ENCODE results near the gene LHFPL2.

The LHFPL2 gene

GRCh38 chr5:78613151-78613533 is 35.4 kb downstream of the LHFPL2 start:
- no peak for DNase-seq

DNA sequence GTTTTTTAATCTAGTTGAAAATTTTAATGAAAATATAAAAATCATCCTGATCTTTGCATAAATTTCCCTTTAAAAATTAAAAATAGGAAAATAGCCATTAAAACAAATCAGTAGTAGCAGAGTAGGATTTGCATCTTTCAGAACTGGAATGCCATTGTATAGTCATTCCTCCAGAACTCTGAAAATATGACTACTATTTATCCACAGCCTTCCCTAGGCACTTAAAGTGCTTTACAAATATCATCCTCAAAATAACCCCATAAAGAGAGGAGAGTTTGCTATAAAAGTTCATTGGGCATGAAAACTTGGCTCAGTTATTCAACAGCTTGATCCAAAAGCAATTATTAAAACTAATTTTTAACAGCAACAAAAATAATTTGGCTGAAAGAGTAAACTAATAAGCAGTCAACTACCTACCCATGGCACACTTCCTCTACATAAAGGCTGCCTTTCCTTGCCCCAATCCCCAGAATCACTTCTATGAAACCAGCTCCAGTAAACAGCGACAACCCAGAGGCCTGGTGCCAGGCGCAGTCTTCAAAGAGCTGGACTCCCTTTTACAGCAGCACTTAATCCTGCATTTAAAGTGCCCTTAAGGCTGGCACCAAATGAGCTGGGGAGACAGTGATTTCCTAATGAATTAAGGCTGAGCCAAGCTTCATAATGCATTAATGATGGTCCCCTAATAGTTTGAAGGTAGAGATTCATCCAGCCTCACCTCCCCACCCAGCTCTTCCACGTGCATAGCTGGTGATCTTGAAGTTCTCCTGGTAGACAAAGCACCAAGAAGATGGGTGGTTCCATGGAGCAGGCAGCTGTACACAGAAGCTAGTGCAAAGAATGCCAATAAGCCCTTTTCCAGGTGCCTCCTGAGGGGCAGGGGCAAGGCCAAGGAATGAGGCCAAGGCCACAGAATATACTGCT is 36.1 kb downstream of the LHFPL2 start:
- DNase-seq, result no peak

GRCh38 chr5:78611126-78611605 is 37.4 kb downstream of the LHFPL2 start:
- DNase-seq, result no peak

- DNase-seq, result no peak
These were observed 37.9 kb downstream of the LHFPL2 start for GRCh38 chr5:78610636-78611035.

DNA sequence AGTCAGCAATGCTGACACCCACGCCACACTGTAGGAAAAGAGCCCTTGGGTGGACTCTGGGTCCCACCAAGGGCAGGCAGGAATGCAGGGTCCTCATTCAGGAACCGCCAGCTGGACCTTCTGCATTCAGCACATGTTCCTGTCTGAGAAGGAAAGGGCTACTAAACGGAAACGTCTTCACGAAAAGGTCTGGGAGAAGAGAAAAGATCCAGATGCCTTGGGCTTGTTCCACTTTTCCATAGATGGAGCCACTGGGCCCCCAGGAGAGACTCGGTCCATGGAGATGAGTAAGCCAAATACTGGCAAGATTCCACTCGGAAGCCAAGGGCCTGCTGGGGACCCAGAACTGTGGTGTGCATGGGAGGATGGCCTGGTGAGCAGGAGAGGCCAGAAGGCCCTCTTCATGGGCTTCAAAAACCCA is 38.4 kb downstream of the LHFPL2 start:
- DNase-seq, result no peak

DNA sequence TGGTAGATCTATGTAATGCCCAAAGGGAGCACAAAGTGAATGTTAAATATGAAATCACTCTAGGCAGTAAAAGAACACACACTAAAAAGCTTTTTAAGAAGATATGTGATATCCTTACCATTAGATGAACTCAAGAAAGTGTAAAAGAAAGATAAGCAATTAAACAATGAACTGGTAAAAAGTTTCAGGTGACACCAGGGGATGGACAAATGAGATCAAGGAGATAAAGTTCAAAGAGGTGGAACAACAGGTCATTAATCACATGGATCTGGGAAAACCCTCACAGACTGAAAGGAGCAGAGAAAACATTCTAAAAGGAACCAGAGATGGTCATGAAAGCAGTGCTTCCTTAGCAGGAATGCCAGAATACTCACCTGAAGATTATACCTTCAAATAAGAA is 40.7 kb downstream of the LHFPL2 start:
- DNase-seq, result no peak

DNA sequence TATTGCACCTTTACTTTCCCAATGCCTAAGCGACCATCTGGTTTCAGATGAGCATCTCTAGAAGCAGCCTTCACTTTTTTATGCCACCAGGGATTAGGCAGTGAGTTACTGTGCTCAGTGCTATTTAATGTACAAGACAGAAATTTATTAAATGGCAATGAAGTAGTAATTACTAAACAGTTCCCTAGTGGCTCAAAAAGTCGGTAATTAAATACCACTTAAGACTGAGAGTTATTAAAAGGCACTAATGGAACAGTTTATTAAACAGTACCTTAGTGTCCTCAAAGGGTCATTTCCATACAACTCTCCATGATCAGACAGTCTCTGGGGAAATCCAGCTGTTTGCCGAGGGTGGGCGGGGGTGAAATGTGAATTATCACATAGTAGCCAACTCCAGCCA is 42.3 kb downstream of the LHFPL2 start:
- no peak for DNase-seq

GRCh38 chr5:78605611-78606010 is 43.0 kb downstream of the LHFPL2 start:
- no peak for DNase-seq

DNA sequence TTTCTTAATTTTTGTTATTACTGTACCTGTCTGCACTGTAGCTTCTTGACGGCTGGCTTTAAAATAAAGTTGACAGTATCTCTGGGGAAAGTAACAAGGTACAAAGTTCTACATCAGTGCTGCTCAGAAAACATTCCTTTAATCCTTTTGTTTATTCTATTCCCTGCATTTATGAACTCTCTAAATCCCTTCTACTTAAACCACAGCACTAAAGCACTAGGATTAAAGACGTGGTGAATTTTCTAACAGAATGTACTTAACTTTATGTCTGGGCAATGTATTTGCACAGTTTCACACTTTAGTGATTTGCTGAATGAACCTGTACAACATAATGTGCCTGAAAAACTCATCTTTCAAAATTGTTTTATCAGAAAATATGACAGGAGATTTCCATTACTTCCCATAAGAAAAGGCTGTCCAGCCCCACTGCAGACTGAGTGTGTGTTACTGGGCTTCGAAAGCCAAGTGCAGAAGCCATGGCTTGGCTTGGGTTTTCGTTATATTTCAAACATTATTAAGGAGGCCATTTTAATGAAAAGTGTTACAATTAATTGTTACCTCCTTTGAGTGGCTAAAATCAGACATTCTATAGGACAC is 43.8 kb downstream of the LHFPL2 start:
- no peak for DNase-seq

- no peak for DNase-seq
These were observed 44.9 kb downstream of the LHFPL2 start for GRCh38 chr5:78603636-78604175.

DNA sequence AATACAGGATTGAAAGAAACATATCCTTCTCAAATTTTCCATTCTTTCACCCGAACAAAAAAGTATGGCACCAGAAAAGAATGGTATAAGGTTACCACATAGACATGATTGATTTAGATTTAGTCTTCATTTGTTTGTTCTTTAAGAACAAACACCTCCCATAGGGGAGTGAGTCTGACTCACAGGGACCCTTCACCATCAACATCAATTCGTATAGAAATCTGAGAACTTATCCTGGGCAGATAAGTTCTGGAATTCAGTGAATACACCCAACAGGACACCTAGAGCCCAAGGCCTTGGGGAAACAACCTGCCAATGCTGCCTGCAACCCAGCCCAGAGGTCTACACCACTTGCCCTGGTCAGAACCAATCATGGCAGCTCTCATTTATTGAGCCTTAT is 46.2 kb downstream of the LHFPL2 start:
- no peak for DNase-seq

- DNase-seq, result no peak
These were observed 46.8 kb downstream of the LHFPL2 start for GRCh38 chr5:78601559-78602314.

- DNase-seq, result no peak
These were observed 47.7 kb downstream of the LHFPL2 start for GRCh38 chr5:78600687-78601414.

DNA sequence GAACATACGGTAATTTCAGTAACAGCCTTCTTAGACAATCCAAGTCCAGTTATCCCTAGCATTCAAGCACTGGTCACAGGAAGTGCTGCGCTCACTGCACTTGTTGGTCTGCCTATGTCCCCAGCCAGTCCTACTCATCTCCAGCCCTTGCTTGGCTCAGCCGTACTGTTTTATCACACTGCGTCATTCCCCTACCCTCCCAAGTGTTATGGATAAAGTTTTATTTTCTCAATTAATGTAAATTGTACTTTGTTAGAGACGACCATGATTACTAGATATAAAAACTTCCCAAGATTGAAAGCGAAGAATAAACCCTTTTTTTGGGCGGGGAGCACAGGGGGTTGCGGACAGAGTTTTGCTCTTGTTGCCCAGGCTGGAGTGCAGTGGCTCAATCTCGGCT is 49.6 kb downstream of the LHFPL2 start:
- no peak for DNase-seq

DNA sequence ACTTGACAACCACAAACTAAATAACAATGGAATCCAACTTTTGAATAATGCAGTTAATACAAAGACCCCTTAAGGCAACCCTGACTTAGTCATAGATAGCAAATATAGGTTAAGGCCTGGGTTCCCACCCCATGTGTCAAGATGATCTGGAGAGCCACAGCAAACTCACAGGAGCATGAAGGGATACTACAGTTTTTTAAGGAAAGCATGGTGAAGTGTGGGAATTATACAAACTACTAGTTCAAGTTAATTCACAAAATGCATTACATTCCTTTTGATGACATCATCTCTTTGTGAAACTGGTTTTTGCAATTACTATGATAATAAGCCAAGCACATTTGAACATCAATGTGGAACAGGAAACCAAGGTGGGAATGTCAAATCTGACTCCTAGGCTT is 50.6 kb downstream of the LHFPL2 start:
- DNase-seq, result no peak

- DNase-seq, result no peak
These were observed 51.3 kb downstream of the LHFPL2 start for GRCh38 chr5:78597068-78597973.

DNA sequence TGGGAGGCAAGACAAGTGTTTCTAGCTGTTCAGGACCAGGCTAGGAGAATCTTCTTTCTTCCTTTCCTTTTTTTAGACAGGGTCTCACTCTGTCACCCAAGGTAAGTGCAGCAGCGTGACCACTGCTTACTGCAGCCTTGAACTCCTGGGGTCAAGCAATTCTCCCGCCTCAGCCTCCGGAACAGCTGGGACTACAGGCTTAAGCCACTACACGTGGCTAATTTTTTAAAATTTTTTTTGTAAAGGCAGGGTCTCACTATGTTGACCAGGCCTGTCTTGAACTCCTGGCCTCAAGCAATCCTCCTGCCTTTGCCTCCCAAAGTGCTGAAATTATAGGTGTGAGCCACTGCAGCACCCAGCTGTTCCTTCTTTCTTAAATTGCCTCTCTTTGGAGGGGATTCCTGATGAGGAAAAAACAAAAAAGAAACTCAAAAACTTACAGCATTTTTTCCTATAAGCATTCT is 53.1 kb downstream of the LHFPL2 start:
- DNase-seq, result no peak

- DNase-seq, result peak; percentile 77
These were observed 53.7 kb downstream of the LHFPL2 start for GRCh38 chr5:78594610-78595457.

GRCh38 chr5:78594021-78594420 is 54.6 kb downstream of the LHFPL2 start:
- no peak for DNase-seq

DNA sequence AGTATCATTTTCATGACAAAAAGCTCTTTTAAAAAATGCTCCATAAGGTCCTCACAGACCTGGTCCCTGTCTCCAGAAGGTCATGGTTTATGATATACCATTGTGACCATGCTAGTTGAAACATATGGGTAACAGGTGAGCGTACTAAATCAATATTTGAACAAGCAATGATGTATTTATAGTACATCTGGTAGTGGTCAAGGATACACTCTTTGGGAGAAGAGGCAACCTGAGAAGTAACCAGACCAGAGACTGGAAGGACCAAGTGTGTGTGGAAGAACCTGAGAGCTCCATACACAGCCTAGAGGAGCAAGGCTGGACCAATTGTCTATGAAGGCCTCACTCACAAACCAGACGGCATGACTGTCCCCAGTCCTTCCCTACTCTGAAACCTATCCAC is 55.1 kb downstream of the LHFPL2 start:
- no peak for DNase-seq
